K562 (cell line): ENCODE data around the gene PEX7. TPM values are rescaled to one million over a fixed set of nuclear protein-coding genes. Genes with fewer than 3 reads are reported as not detected.

Experiments used
- ATAC-seq: fragments of 200-7000 bp; cut with Tn5 transposase; 3 replicates; pipeline ENCODE4 v1.9.1; 2020; ENCODE audit warnings: moderate library complexity
- BruUV-seq: library from RNA; stranded (reverse); fragments of 400-500 nt; replicated peaks from 2 replicates; lab custom pipeline; 2021; lab: Mats Ljungman, UMichigan
- CTCF ChIA-PET: fragments of 300-600 bp; formaldehyde crosslinking; extraction: SDS; loops from one replicate; lab custom pipeline; 2021; ENCODE audit warnings: low intra/inter-chr PET ratio; lab: Yijun Ruan, JAX
- POLR2A ChIA-PET: fragments of 300-600, 350-650 bp; sonication (Branson Sonifier 250); formaldehyde crosslinking; extraction: SDS; loops from one replicate; lab custom pipeline; 2021; ENCODE audit warnings: antibody characterized with exemption, inconsistent platforms; lab: Yijun Ruan, JAX
- DNase-seq, 4 experiments: peaks; one replicate each; pipeline versions ENCODE4 v3.0.0 to v3.0.0-alpha.2; 2011 to 2018; ENCODE audit warnings: low spot score in 3 of 4, mixed read lengths in 3 of 4; ENCODE audit errors: extremely low read depth in 1 of 4
- FAIRE-seq: peaks from 2 replicates; lab custom pipeline; 2011; peaks lifted over from hg19 to GRCh38; lab: Jason Lieb, UNC
- H2AFZ ChIP-seq: 2 replicates; pipeline ENCODE4 v1.6.0; 2011; ENCODE audit warnings: low read depth, low read length, control low read depth, inconsistent platforms
- H3K27ac ChIP-seq: fragments of 200-600 bp; 3 replicates; pipeline ENCODE4 v1.8.0; 2011; ENCODE audit warnings: low read depth, mild to moderate bottlenecking, control low read depth, inconsistent platforms, low read length, moderate library complexity, mixed read lengths; ENCODE audit errors: extremely low read depth
- H3K27me3 ChIP-seq, 2 experiments: fragments of 300-600 bp in 1 of 2; 2 replicates in 1 of 2; 3 replicates in 1 of 2; pipeline versions ENCODE4 v1.6.0 to v1.8.0; 2011; ENCODE audit warnings: inconsistent platforms in 2 of 2, low read length in 2 of 2, mild to moderate bottlenecking in 1 of 2, mixed read lengths in 1 of 2, moderate library complexity in 1 of 2; ENCODE audit not compliant: control insufficient read depth in 2 of 2, insufficient read depth in 2 of 2
- H3K36me3 ChIP-seq: fragments of 300-600 bp; 3 replicates; pipeline ENCODE4 v1.8.0; 2011; ENCODE audit warnings: mild to moderate bottlenecking, low read length, inconsistent platforms; ENCODE audit not compliant: control insufficient read depth, insufficient read depth
- H3K4me1 ChIP-seq, 2 experiments: fragments of 200-600 bp in 1 of 2; replicated peaks in 1 of 2; 2 replicates in 1 of 2; 3 replicates in 1 of 2; pipeline versions ENCODE4 v1.5.1 to v1.8.0; 2011; ENCODE audit warnings: inconsistent platforms in 2 of 2, low read length in 2 of 2, mild to moderate bottlenecking in 1 of 2, mixed read lengths in 1 of 2, moderate library complexity in 1 of 2; ENCODE audit not compliant: control insufficient read depth in 2 of 2, insufficient read depth in 2 of 2
- H3K4me2 ChIP-seq: 2 replicates; pipeline ENCODE4 v1.6.1; 2011; ENCODE audit warnings: low read length, control low read depth, inconsistent platforms, mixed read lengths; ENCODE audit not compliant: insufficient read depth
- H3K4me3 ChIP-seq: fragments of 200-600 bp; sonication (generic), shearing (Covaris generic); 2 replicates; pipeline ENCODE4 v1.5.1; 2016; ENCODE audit warnings: control low read depth, inconsistent platforms
- H3K79me2 ChIP-seq: fragments of 200-600 bp; 3 replicates; pipeline ENCODE4 v1.8.0; 2011; ENCODE audit warnings: low read length, inconsistent platforms; ENCODE audit not compliant: control insufficient read depth, insufficient read depth
- H3K9ac ChIP-seq, 2 experiments: 2 replicates each; pipeline versions ENCODE4 v1.6.0 to v1.6.1; 2011; ENCODE audit warnings: low read depth in 2 of 2, low read length in 2 of 2, control low read depth in 1 of 2, inconsistent platforms in 1 of 2, mild to moderate bottlenecking in 1 of 2, mixed read lengths in 1 of 2; ENCODE audit not compliant: insufficient read depth in 1 of 2
- H3K9me1 ChIP-seq: one replicate; pipeline ENCODE4 v1.6.0; 2011; ENCODE audit warnings: inconsistent platforms, mild to moderate bottlenecking, low read length, moderate library complexity; ENCODE audit not compliant: control insufficient read depth, insufficient read depth
- H3K9me3 ChIP-seq: replicated peaks from 2 replicates; pipeline ENCODE4 v1.5.1; 2011; ENCODE audit warnings: low read depth, low read length, inconsistent platforms; ENCODE audit not compliant: control insufficient read depth, insufficient read depth
- H4K20me1 ChIP-seq: replicated peaks from 2 replicates; pipeline ENCODE4 v1.6.1; 2011; ENCODE audit warnings: low read length, inconsistent platforms, mixed read lengths; ENCODE audit not compliant: control insufficient read depth, insufficient read depth
- COPS2 ChIP-seq: fragments of 450-650 bp; conservative IDR thresholded peaks from 2 replicates; pipeline ENCODE4 v1.6.1; 2016; ENCODE audit warnings: mild to moderate bottlenecking, moderate library complexity
- DACH1 ChIP-seq: fragments of 450-650 bp; IDR thresholded peaks from 2 replicates; pipeline ENCODE4 v1.6.1; 2018; ENCODE audit not compliant: partially characterized antibody
- EGR1 ChIP-seq: fragments of 450-650 bp; conservative IDR thresholded peaks from 2 replicates; pipeline ENCODE4 v1.6.1; 2017; ENCODE audit warnings: mild to moderate bottlenecking
- FOXP1 ChIP-seq: sonication (generic); formaldehyde crosslinking; IDR thresholded peaks from 2 replicates; pipeline ENCODE4 v1.8.0; 2022; ENCODE audit warnings: mild to moderate bottlenecking, missing genetic modification reagents
- NFIC ChIP-seq: fragments of 450-650 bp; IDR thresholded peaks from 2 replicates; pipeline ENCODE4 v1.6.1; 2017; ENCODE audit warnings: mild to moderate bottlenecking, inconsistent platforms
- STAG1 ChIP-seq: sonication (generic); formaldehyde crosslinking; IDR thresholded peaks from 2 replicates; pipeline ENCODE4 v1.5.0; 2020; ENCODE audit warnings: missing genetic modification reagents, borderline replicate concordance
- ZKSCAN3 ChIP-seq: fragments of 250-450 bp; sonication (Bioruptor Pico); IDR thresholded peaks from 2 replicates; pipeline ENCODE4 v1.4.0; 2020
- ZNF134 ChIP-seq: fragments of 250-450 bp; sonication (Bioruptor Pico); conservative IDR thresholded peaks from 2 replicates; pipeline ENCODE4 v1.4.0; 2020
- WGBS: fragments of 100-300 bp; shearing (Covaris generic); methylation state at CpG from one replicate; pipeline ENCODE4 v1.1.6; 2016; ENCODE audit warnings: low coverage, mixed read lengths; ENCODE audit not compliant: insufficient coverage; ENCODE audit errors: missing lambda C conversion rate; 5-methylcytosine and 5-hydroxymethylcytosine counted together
- in situ Hi-C: fragments of 300-500 bp; cut with MboI; formaldehyde crosslinking; loops from 4 replicates; pipeline ENCODE4 v1.15.0; 2018; ENCODE audit warnings: inconsistent platforms, mixed read lengths
- intact Hi-C: fragments of 100-400 bp; cut with micrococcal nuclease; formaldehyde crosslinking; loops from 2 replicates; pipeline ENCODE4 v1.14.2; 2022
- polyA plus RNA-seq, 8 experiments: library from polyadenylated mRNA; depleted of rRNA in 4 of 8; stranded (reverse) in 5 of 8; unstranded in 3 of 8; fragments of >200 nt; fragmentation: Nextera tagmentation in 2 of 8; fragmentation: Illumina TruSeq in 1 of 8; extraction: Ambion mirVana in 2 of 8; extraction: Trizol in 1 of 8; gene quantifications; 2 replicates each; pipeline versions ENCODE4 v1.2.1 to v1.2.3, GENCODE V29; 2011 to 2014; ENCODE audit warnings: inconsistent platforms in 1 of 8, missing spikeins in 1 of 8
- total RNA-seq, 7 experiments: library from RNA; depleted of rRNA in 6 of 7; stranded (reverse); fragments of >200 nt in 6 of 7; fragmentation: Illumina TruSeq in 2 of 7; extraction: Trizol in 2 of 7; gene quantifications; 2 replicates each; pipeline versions ENCODE4 v1.2.1 to v1.2.3, GENCODE V29; 2011 to 2021; ENCODE audit warnings: low replicate concordance in 1 of 7
- TF ChIP-seq, protein P1 (sequence below): sonication (generic); formaldehyde crosslinking; IDR thresholded peaks from 2 replicates; pipeline ENCODE4 v1.8.1; 2023; ENCODE audit warnings: mild to moderate bottlenecking, missing genetic modification reagents

PEX7 gene
- total and polyA plus RNA-seq, 9 of the 15 experiments (the other 6 are each of a cell fraction or from before 2014, with no cell fraction given): 1.6 to 12.9 (median 9.1) TPM

DNA sequence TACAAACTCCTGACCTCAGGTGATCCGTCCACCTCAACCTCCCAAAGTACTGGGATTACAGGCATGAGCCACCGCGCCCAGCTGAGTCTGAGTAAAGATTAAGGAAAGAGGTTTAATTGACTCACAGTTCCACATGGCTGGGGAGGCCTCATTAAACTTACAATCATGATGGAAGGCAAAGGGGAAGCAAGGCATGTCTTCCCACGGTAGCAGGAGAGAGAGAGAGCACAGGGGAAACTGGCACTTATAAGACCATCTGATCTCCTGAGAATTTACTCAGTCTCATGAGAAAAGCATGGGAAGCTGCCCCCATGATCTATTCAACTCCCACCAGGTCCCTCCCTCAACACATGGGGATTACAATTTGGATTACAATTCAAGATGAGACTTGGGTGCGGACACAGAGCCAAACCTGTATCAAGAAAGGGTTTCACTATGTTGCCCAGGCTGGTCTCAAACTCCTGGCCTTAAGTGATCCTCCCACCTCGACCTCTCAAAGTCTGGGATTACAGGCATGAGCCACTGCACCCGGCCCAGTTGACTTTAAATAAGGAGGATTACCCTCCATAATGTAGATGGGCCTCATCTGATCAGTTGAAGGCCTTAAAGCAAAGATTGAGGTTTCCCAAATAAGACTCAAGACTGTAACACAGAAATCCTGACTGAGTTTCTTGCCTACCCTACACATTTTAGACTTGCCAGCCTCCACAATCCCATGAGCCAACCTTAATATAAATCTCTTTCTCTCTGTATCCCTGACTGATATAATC lies 13.1 kb upstream of the PEX7 start:
- H3K4me3 ChIP-seq: no peak overlapping the region
- no peaks in the 10 kb centered on the region for H3K27me3 ChIP-seq
- no peak for ATAC-seq
- H3K79me2 ChIP-seq: no peaks in the 10 kb centered on the region
- H2AFZ ChIP-seq: peak overlapping the region; percentile 42; the same call in 1 of the 2 replicates
- H3K27ac ChIP-seq: no peak overlapping the region
- intact Hi-C loops (no loop called here), in situ Hi-C loops (no loop called here)
- no peaks in the 10 kb centered on the region for H4K20me1 ChIP-seq
- WGBS: 27% methylated on average over 7 of the region's 7 CpGs
- H3K36me3 ChIP-seq: no peaks in the 10 kb centered on the region
- no peak for TF ChIP-seq FOXP1 (CRISPR knock-in tag)
- peak; percentile 86 for TF ChIP-seq ZNF134 (CRISPR knock-in tag)
- TF ChIP-seq NFIC: no peak
- TF ChIP-seq DACH1: no peak
- no peak for TF ChIP-seq STAG1 (CRISPR knock-in tag)
- H3K9me3 ChIP-seq: no peaks in the 10 kb centered on the region
- CTCF ChIA-PET: no interaction called here
- no peaks in the 10 kb centered on the region for H3K9me1 ChIP-seq
- no peaks in the 10 kb centered on the region for H3K4me1 ChIP-seq
- DNase-seq: no peak
- no peak for FAIRE-seq
- H3K9ac ChIP-seq: no peak overlapping the region
- POLR2A ChIA-PET: interaction anchor here (1.0 kb wide), 1 partner anchor 9 kb away, joined by 3 read pairs; no protein-coding TSS in a partner anchor
- no TSS peak for BruUV-seq
- H3K4me2 ChIP-seq: no peak overlapping the region

- Histone ChIP-seq H3K27me3 (no peaks in the 10 kb centered on the region), H3K9me3 (no peaks in the 10 kb centered on the region), H3K9me1 (no peaks in the 10 kb centered on the region), H3K4me1 (no peaks in the 10 kb centered on the region), H3K36me3 (no peaks in the 10 kb centered on the region), H2AFZ (no peak overlapping the region; the same call in 1 of the 2 replicates), H3K27ac (no peak overlapping the region), H3K4me3 (no peak overlapping the region), H3K9ac (no peak overlapping the region), H3K79me2 (no peaks in the 10 kb centered on the region), H3K4me2 (no peak overlapping the region), H4K20me1 (no peaks in the 10 kb centered on the region)
- no peak for DNase-seq
- ChIA-PET CTCF (no interaction called here), POLR2A (interaction anchor here (1.4 kb wide), 1 partner anchor 11 kb away, joined by 4 read pairs; the partner anchor contains the start of gene PEX7)
- FAIRE-seq: no peak
- in situ Hi-C loops: no loop called here
- no peak for ATAC-seq
- BruUV-seq: no TSS peak
- intact Hi-C loops: no loop called here
- TF ChIP-seq ZKSCAN3 (CRISPR knock-in tag) (no peak), COPS2 (no peak), EGR1 (no peak)
- TF ChIP-seq, protein P1, sequence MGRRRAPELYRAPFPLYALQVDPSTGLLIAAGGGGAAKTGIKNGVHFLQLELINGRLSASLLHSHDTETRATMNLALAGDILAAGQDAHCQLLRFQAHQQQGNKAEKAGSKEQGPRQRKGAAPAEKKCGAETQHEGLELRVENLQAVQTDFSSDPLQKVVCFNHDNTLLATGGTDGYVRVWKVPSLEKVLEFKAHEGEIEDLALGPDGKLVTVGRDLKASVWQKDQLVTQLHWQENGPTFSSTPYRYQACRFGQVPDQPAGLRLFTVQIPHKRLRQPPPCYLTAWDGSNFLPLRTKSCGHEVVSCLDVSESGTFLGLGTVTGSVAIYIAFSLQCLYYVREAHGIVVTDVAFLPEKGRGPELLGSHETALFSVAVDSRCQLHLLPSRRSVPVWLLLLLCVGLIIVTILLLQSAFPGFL (CRISPR knock-in tag): no peak
Observed at GRCh38 chr6:136811272-136811671, 11.1 kb upstream of the PEX7 start.
